ENCODE results near the gene DPP4.
"Not testable (repeated sequence)": the region's sequence is repeated elsewhere in the genome, so short reads cannot be mapped to it uniquely, and the experiment has no call there.

The DPP4 gene

GRCh38 chr2:161972232-161972631, 101.8 kb downstream of the DPP4 start:
- Mint-ChIP-seq H3K4me3 (no peak overlapping the region), H3K27me3 (peaks cover 0 to 8% of the 10 kb centered on the region in 2 donors), H3K4me1 (no peaks in the 10 kb centered on the region), H3K27ac (no peak overlapping the region), H3K36me3 (no peaks in the 10 kb centered on the region), H3K9me3 (peaks cover 0 to 2% of the 10 kb centered on the region in 2 donors)
- no peak for DNase-seq
- ATAC-seq (replicated peaks): no peak

GRCh38 chr2:161971551-161971950, 102.5 kb downstream of the DPP4 start:
- Mint-ChIP-seq H3K9me3 (peaks cover 0 to 2% of the 10 kb centered on the region in 2 donors), H3K27ac (no peak overlapping the region), H3K4me3 (no peak overlapping the region), H3K36me3 (no peaks in the 10 kb centered on the region), H3K4me1 (no peaks in the 10 kb centered on the region), H3K27me3 (peaks cover 0 to 5% of the 10 kb centered on the region in 2 donors)
- ATAC-seq (replicated peaks) (no peak), DNase-seq (no peak)

- H3K27ac Mint-ChIP-seq: no peak overlapping the region
- H3K9me3 Mint-ChIP-seq: no peaks in the 10 kb centered on the region
- H3K27me3 Mint-ChIP-seq: no peaks in the 10 kb centered on the region
- ATAC-seq (replicated peaks): no peak
- no peaks in the 10 kb centered on the region for H3K36me3 Mint-ChIP-seq
- no peaks in the 10 kb centered on the region for H3K4me1 Mint-ChIP-seq
- DNase-seq: no peak
- H3K4me3 Mint-ChIP-seq: no peak overlapping the region
These were observed 104.9 kb downstream of the DPP4 start for GRCh38 chr2:161969159-161969558.

- no peaks in the 10 kb centered on the region for H3K9me3 Mint-ChIP-seq
- H3K4me3 Mint-ChIP-seq: no peak overlapping the region
- no peak for ATAC-seq (replicated peaks)
- H3K27me3 Mint-ChIP-seq: no peaks in the 10 kb centered on the region
- H3K36me3 Mint-ChIP-seq: no peaks in the 10 kb centered on the region
- H3K4me1 Mint-ChIP-seq: no peaks in the 10 kb centered on the region
- no peak for DNase-seq
- H3K27ac Mint-ChIP-seq: no peak overlapping the region
These were observed 108.0 kb downstream of the DPP4 start for GRCh38 chr2:161965994-161966393.

- ATAC-seq (replicated peaks) (no peak), DNase-seq (no peak)
- H3K4me3 Mint-ChIP-seq: no peak overlapping the region
- no peaks in the 10 kb centered on the region for H3K27me3 Mint-ChIP-seq
- no peak overlapping the region for H3K27ac Mint-ChIP-seq
- H3K36me3 Mint-ChIP-seq: no peaks in the 10 kb centered on the region
- no peaks in the 10 kb centered on the region for H3K4me1 Mint-ChIP-seq
- H3K9me3 Mint-ChIP-seq: no peaks in the 10 kb centered on the region
These were observed 109.9 kb downstream of the DPP4 start for GRCh38 chr2:161964160-161964559.

- H3K27ac Mint-ChIP-seq: no peak overlapping the region
- H3K27me3 Mint-ChIP-seq: no peaks in the 10 kb centered on the region
- no peaks in the 10 kb centered on the region for H3K9me3 Mint-ChIP-seq
- H3K36me3 Mint-ChIP-seq: no peaks in the 10 kb centered on the region
- no peak overlapping the region for H3K4me3 Mint-ChIP-seq
- DNase-seq (no peak), ATAC-seq (replicated peaks) (no peak)
- no peaks in the 10 kb centered on the region for H3K4me1 Mint-ChIP-seq
These were observed 111.9 kb downstream of the DPP4 start for GRCh38 chr2:161962160-161962559.

- Mint-ChIP-seq H3K4me1 (no peaks in the 10 kb centered on the region), H3K27ac (no peak overlapping the region), H3K27me3 (no peaks in the 10 kb centered on the region), H3K9me3 (no peaks in the 10 kb centered on the region), H3K4me3 (no peak overlapping the region), H3K36me3 (no peaks in the 10 kb centered on the region)
- no peak for ATAC-seq (replicated peaks)
- DNase-seq: no peak
These were observed 113.0 kb downstream of the DPP4 start for GRCh38 chr2:161961061-161961460.

- H3K9me3 Mint-ChIP-seq: no peaks in the 10 kb centered on the region
- ATAC-seq (replicated peaks): no peak
- no peak for DNase-seq
- H3K27me3 Mint-ChIP-seq: no peaks in the 10 kb centered on the region
- H3K36me3 Mint-ChIP-seq: no peaks in the 10 kb centered on the region
- no peak overlapping the region for H3K4me3 Mint-ChIP-seq
- H3K4me1 Mint-ChIP-seq: no peaks in the 10 kb centered on the region
- no peak overlapping the region for H3K27ac Mint-ChIP-seq
These were observed 117.3 kb downstream of the DPP4 start for GRCh38 chr2:161956738-161957137.

- ATAC-seq (replicated peaks): no peak
- no peak for DNase-seq
- no peak overlapping the region for H3K4me3 Mint-ChIP-seq
These were observed 118.8 kb downstream of the DPP4 start for GRCh38 chr2:161955211-161955610.

GRCh38 chr2:161954103-161954502, 119.9 kb downstream of the DPP4 start:
- no peaks in the 10 kb centered on the region for H3K4me1 Mint-ChIP-seq
- H3K27me3 Mint-ChIP-seq: no peaks in the 10 kb centered on the region
- no peak overlapping the region for H3K4me3 Mint-ChIP-seq
- no peak for DNase-seq
- no peak overlapping the region for H3K27ac Mint-ChIP-seq
- H3K36me3 Mint-ChIP-seq: no peaks in the 10 kb centered on the region
- no peaks in the 10 kb centered on the region for H3K9me3 Mint-ChIP-seq
- no peak for ATAC-seq (replicated peaks)

More at GRCh38 chr2:161955211-161955610, 118.8 kb downstream of the DPP4 start:
- no peak overlapping the region for H3K27ac Mint-ChIP-seq
- no peaks in the 10 kb centered on the region for H3K9me3 Mint-ChIP-seq
- H3K4me1 Mint-ChIP-seq: no peaks in the 10 kb centered on the region
- H3K36me3 Mint-ChIP-seq: no peaks in the 10 kb centered on the region
- no peaks in the 10 kb centered on the region for H3K27me3 Mint-ChIP-seq

GRCh38 chr2:161953367-161953766, 120.6 kb downstream of the DPP4 start:
- not testable (repeated sequence) for H3K4me3 Mint-ChIP-seq; H3K27me3 Mint-ChIP-seq; DNase-seq; H3K36me3 Mint-ChIP-seq; H3K4me1 Mint-ChIP-seq; H3K9me3 Mint-ChIP-seq; ATAC-seq (replicated peaks); H3K27ac Mint-ChIP-seq

GRCh38 chr2:161952783-161953191, 121.2 kb downstream of the DPP4 start:
- H3K9me3 Mint-ChIP-seq: no peaks in the 10 kb centered on the region
- no peak overlapping the region for H3K4me3 Mint-ChIP-seq
- ATAC-seq (replicated peaks): no peak
- no peaks in the 10 kb centered on the region for H3K36me3 Mint-ChIP-seq
- no peaks in the 10 kb centered on the region for H3K27me3 Mint-ChIP-seq
- no peak overlapping the region for H3K27ac Mint-ChIP-seq
- no peaks in the 10 kb centered on the region for H3K4me1 Mint-ChIP-seq
- no peak for DNase-seq

- no peaks in the 10 kb centered on the region for H3K36me3 Mint-ChIP-seq
- DNase-seq (no peak), ATAC-seq (replicated peaks) (no peak)
- H3K4me1 Mint-ChIP-seq: no peaks in the 10 kb centered on the region
- no peak overlapping the region for H3K4me3 Mint-ChIP-seq
- H3K27me3 Mint-ChIP-seq: no peaks in the 10 kb centered on the region
- no peaks in the 10 kb centered on the region for H3K9me3 Mint-ChIP-seq
- H3K27ac Mint-ChIP-seq: no peak overlapping the region
These were observed 126.2 kb downstream of the DPP4 start for GRCh38 chr2:161947836-161948235.

GRCh38 chr2:161947406-161947805, 126.6 kb downstream of the DPP4 start:
- ATAC-seq (replicated peaks): no peak
- Mint-ChIP-seq H3K27me3 (no peaks in the 10 kb centered on the region), H3K36me3 (no peaks in the 10 kb centered on the region), H3K4me1 (no peaks in the 10 kb centered on the region), H3K27ac (no peak overlapping the region), H3K4me3 (no peak overlapping the region), H3K9me3 (no peaks in the 10 kb centered on the region)
- DNase-seq: no peak

GRCh38 chr2:161946489-161947107, 127.4 kb downstream of the DPP4 start:
- Mint-ChIP-seq H3K27ac (no peak overlapping the region), H3K36me3 (no peaks in the 10 kb centered on the region)
- no peak for ATAC-seq (replicated peaks)

GRCh38 chr2:161943011-161943410, 131.0 kb downstream of the DPP4 start:
- no peak for ATAC-seq (replicated peaks)
- H3K27me3 Mint-ChIP-seq: peaks cover 5 to 9% of the 10 kb centered on the region in 2 donors
- no peaks in the 10 kb centered on the region for H3K4me1 Mint-ChIP-seq
- DNase-seq: no peak
- no peak overlapping the region for H3K4me3 Mint-ChIP-seq
- H3K9me3 Mint-ChIP-seq: no peaks in the 10 kb centered on the region
- no peak overlapping the region for H3K27ac Mint-ChIP-seq
- no peaks in the 10 kb centered on the region for H3K36me3 Mint-ChIP-seq

More at GRCh38 chr2:161946489-161947107, 127.4 kb downstream of the DPP4 start:
- no peaks in the 10 kb centered on the region for H3K4me1 Mint-ChIP-seq
- no peak overlapping the region for H3K4me3 Mint-ChIP-seq
- no peak for DNase-seq
- no peaks in the 10 kb centered on the region for H3K27me3 Mint-ChIP-seq
- H3K9me3 Mint-ChIP-seq: no peaks in the 10 kb centered on the region

All from stimulated activated naive B cell treated with anti-CD40 and anti-IgM and Interleukin-4, amounts not matched to agents 10 μg/mL and 1 μg/mL and 100 μg/mL, for 72 hours (primary cell).